HK-2 (cell line): ENCODE data around the gene ASB5.

ENCODE experiments used
- DNase-seq: peaks from one replicate; pipeline ENCODE4 v3.0.0-alpha.2; 2018; ENCODE audit not compliant: unreplicated experiment

ASB5 gene

DNA sequence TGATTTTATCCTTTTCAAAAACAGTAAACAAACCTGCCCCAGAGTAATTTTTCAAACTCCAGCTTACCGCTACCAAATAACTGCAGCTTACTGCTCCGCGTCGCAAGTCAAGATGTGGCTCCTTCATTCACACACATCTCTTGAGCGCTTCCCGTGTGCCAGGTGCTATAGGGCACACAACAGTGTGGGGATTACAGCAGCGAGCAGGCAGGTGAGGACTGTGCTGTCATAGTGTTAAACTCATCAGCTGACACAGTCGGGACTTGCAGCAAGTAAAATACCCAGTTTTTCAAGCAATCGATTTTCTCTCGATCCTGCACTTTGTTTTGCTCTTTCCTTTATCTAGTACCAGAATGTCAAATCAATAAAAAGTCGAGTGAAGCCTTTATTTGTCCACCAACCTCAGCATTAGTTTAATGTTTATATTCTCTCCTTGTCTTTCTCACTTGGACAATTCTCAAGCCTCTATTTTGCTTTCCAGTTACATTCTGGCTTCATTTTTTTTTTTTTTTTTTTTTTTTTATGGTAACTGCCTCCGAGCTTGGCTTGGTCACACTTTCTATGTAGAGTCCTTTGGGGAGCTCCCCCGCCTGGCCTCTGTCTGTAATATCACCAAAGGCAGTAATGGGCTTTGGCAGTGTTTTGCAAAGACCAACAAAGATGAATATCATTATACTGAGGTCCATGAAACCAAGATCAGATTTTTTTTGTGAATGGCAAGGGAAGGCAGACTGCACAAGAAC lies 8.3 kb upstream of the ASB5 start:
- DNase-seq = peak; percentile 40

DNA sequence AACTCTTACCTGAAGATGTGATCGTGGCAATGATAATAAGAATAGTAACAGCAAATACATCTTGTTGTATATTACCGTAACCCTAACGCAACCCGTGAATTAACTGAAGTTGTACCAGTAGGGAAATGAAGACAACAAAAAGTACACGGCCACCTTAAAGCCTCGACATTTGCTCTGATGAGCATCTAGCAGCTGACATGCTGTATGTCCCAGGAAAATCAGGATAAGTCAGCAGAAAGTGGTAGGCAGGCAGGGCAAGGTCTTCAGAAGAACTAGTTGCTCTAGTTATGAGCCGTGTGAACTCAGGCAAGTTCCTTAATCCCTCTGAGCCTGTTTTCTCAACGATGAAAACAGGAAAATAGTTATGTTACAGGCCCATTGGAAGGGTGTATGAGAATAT lies 7.7 kb upstream of the ASB5 start:
- DNase-seq = no peak

DNA sequence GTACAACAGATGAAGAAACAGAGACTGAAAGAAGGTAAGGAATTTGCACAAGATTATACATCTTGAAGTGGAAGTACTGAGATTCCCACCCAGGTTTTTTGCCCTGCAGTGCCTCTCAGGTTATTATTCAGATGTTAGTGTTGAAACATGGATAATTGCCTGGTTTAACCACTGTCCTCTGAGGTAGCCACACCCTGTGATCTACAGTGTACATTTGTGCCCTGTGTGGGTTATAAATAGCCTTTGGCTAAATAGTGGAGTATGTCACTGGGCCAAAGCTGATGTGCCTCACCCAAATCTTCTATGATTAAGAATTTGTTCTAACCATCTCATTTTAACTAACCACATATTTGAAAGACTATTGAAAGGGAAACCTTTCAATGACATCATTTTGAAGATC lies 5.4 kb upstream of the ASB5 start:
- DNase-seq = no peak

DNA sequence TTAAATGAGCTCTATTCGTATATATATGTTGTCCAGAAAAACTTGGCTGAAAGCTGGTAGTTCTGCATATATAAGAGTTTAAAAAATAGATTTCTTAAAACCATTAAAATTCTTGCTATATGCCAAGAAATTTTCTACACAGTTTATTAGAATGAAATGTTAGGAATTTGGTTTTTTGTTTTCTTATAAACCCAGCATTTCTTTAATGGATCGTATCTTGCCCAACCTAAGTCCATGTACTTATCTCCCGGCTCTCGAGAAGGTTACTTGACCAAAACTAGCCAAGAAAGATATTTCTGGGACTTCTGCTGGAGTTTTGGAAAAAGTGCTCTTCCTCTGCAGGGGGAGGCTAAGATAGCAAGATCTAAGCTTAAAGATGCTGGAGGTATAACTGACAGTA lies 4.7 kb upstream of the ASB5 start:
- DNase-seq = no peak

DNA sequence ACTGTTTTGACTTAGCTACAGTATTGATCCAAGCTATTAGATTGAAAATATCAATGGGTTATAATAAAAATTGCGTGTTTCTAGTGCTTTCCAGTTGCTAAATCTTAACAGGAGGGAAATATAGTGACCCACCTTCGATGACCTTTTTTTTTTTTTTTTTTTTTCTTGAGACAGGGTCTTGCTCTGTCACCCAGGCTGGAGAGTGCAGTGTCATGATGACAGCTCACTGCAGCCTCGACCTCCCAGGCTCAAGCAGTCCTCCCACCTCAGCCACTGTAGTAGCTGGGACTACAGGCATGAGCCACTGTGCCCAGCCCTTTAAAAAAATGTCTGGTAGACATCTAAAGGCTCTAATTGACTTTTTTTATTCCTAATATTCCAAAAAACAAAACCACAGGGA lies 3.8 kb upstream of the ASB5 start:
- no peak for DNase-seq

DNA sequence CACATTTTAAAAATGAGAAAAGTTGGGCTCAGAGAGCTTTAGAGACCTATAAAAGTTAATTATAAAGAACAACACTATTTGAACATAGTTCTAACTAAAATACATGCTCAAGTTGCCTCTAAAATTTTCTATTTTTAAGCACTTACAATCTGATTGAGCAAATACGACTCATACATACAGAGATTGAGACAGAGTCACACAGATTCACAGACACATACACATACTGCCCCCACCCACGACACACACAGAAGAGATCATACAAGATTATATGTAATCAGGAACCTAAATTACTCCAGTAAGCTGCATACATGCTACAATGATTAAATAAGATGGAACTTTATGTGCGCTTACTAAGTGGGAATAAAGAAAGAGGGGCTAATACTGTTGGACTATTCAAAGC lies 2.7 kb upstream of the ASB5 start:
- no peak for DNase-seq

DNA sequence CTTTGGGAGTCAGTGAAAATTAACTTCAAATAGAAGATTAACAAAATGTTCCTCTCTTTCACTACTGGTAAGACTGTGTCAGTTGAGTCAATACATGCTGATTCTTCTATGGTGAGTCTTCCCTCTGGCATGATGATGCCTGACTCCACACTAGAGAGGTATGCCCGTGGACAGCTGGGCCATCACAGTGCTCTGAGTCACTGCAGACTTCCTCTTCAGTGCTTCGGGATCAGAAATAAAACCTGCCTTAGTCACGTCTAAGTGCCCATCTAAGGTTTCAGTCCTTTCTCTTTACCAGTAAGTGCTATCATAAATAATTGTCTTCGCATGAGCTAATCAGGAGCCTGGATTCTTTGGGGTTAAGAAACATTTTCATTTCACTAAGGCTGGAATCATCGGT lies 1.6 kb upstream of the ASB5 start:
- peak; percentile 85 for DNase-seq

DNA sequence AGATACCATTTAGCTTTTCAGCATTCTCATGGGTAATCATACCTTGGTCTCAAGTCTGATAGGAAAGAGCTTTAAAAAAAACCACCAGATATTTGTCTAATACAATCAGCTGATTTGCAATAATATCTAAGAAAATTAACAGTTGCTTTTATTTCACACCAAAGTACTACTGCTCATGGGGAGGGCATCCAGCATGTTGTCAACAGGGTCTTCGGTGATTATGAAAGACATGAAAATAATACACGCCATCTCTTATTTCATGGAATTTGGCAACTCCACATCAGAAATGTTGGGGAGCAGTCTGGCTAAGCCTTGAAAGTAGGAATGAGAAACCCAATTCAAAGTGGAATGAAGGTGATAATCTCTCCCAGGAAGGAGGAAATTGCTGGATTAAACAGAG lies 3.0 kb downstream of the ASB5 start:
- no peak for DNase-seq

DNA sequence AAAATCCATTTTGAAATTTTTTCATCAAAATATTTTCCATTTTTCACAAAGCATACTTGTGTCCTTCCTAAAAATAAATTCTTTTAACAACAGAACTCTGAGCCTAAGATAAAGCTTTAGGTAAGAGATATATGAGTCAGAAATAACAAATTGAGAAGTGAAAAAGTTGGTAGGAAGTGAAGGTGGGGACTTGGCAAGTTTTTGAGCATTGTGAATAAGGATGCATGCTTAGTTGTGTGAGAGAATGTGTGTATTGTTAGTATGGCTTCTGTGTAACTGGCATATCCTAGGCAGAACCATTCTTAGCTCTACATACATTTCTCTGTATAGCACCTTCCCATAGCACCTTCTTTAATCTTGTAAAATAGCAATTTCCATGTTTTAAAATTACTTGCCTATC lies 6.8 kb downstream of the ASB5 start:
- no peak for DNase-seq

DNA sequence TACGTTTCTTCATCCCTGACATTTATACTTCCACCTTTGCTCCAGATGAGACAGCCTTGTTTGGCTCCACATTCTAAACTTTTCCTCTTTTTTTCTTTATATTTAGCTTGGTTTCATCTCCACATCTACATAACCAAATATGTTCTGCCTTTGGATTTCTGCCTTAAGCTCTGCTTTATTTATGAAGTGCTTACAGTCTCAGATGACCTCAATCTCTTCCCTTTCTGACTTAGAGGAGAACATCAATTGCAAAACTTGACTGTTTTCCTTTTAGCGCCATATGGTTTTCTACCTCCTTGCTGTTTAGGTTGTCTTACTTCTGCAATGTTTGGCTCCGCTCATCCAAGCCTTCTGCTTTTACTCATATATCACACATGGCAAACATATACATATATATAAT lies 7.5 kb downstream of the ASB5 start:
- DNase-seq = no peak

DNA sequence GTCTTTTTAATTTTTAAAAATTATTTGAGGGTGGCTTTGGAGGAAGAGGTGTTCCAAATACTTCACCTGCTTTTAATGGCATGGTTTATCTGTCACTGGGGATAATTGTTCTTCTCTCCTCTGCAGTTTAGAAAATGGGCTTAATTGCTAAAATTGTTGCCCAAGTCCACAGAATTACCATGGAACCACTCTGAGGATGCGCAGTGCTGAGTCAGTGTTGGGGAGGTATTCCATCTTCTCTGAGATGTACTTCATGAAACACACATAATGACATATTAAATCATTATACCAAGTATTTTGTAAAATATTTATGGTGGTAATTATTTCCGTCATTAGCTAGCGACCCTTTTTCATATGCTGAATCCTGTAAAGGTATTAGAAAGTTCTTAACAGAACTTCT lies 8.0 kb downstream of the ASB5 start:
- DNase-seq = no peak

DNA sequence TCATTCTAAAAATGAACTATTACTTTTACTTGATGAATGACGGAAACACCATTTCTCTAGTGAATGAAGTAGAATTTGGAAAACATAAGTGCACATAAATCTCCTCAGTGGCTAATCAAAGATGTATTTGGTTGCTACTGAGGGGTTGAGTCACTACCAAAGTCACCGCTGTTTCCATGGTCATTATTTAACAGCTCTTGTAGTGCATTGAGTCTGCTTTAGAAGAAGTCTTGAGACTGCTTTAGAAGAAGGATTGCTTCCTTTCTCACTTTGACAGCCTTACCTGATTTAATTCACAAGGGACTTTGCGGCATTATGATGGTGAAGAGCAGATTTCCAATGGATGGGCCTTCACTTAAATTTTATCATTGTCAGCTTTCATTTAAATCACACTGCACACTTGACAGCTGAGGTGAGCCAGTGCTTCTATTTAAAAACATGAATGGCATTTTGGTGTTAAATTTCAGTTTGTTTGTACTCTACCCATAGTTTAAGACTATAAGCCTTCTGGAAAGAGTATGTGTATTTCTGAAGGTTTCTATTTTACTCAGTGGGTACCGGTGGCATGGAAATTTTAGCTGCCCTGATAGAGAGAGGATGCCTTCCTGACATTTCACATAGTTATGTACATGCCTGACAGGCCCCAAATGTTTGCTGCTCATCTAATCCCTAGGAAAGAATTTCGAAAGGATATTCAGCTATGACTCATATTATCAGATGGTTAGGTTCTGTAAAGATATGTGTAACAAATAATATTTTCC lies 9.5 kb downstream of the ASB5 start:
- DNase-seq = no peak

DNA sequence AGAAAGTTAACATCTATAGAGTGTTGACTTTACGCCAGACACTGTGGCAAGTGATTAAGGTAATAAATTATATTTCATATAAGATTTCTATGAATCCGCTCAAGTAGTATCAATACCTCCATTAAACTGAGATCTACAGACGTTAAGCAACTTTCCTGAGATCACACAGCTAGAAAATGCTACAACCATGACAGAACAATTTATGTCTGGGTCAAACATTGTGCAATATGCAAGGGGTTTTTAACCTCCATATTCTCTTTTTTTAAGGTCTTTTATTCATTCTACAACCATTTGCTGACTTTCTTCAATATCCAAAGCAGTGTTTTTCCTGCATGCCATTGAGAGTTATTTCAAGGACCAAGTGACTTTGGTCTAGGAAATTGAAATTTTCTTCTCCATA lies 10.9 kb downstream of the ASB5 start:
- no peak for DNase-seq

DNA sequence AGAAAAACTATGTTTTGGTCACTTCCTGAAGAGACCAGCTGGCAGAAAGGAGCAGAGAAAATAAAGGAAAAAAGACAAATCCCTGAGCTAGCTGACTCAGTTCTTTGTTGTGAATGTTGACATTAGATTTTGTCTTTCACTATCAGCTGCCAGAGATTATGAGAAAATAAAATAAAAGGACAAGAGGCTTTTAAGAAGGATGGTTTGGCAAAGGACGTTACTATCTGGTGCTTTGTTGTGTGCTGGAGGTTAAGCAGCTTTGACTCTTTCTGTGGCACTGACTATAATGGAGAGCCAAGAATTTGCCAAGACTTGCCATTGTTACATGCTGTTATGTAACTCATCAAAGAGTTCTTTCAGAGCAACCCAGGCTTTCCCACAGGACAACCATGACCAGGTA lies 12.1 kb downstream of the ASB5 start:
- no peak for DNase-seq

DNA sequence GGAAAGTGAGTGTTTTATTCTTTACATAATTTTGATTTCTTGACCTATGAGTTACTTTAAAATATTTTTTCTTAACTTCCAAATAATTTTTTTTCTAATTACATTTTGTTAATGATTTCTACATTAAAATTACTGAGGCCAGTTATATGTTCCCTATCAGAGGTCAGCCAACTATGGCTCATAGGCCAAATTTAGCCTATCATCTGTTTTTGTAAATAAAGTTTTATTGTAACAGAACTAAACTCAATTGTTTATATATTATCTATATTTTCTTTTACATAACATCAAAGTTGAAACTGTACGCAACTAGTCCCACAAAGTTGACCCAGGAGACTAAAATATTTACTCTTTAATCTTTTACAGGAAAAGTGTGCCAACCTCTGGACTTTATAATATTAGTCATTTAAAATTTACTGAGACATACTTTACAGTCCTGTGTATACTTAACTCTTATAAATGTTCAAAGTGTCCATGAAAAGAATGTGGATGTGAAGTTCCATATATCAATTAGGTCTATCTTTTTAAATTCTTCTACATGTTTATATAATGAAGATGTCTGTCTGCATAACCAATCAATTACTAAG lies 26.2 kb downstream of the ASB5 start:
- no peak for DNase-seq

DNA sequence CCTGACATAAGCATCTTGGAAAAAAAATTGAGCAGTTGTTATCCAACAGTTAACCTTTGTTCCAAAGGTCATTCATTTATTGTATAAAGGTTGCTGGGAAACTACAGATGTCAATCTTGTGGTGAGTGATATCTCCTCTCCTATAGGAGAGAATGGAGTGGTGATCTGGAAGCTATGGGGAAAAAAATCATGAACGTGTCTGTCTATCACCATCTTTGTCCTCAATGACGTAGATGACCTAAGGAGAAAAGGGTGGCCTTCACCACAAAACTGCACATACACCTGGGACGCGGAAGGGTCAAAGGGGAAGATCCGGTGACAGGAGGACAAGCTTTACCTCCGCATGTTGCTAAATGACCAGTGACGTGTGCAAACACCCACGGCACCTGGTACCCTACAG lies 27.3 kb downstream of the ASB5 start:
- DNase-seq = no peak

DNA sequence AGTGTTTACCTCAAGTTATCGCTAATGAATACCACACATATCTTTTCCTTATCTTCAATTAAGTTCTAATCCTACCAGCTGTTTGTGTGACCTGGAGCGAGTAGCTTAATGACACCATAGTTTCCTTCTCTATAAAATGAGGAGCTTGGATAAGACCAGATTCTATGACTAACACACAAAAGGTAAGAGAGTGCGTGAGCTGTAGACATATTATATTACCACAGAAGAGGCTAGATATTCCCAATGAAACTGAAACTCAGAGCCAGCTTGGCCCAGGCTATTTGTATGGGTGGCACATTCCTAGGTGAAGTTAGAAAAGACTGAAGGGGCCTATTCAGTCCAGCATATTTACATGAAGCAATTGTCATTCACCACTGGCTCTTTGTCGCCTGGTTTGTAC lies 30.2 kb downstream of the ASB5 start:
- DNase-seq = no peak

DNA sequence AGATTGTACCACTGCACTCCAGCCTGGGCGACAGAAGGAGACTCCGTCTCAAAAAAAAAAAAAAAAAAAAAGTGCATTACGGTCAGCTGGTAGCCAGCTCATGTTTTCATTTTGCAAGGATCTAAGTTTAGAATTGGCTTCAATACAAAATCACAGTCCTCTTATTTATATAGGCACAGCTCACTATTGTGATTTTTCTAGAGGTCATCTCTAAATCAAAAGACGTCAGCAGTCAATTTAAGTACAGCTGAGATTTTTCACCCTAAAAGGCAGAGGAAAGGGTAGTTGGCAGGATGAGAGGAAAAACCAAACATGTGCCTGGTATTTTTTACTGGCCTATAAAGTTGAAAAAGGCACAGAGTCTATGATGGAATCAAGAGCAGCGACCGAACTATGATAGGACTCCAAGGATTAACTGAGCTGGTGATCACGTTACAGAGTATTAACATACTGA lies 30.8 kb downstream of the ASB5 start:
- no peak for DNase-seq

DNA sequence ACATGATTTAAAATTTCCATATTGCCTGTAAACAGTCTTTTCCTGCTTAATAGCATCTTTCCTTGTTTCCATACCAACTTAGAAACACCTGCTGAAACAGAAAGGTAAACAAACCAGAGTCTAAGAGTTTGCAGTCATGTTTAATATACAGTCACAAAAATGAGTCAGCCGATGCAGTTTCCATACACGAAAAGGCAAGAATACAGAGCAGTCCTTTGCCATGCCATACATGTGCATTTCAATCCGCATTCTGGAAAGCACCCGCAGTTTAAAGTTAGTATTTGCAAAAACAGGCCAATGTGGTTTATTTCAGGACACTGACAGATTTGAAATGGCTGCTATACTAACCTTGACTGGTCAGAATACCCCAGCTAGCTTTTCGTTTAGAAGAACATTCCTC lies 32.1 kb downstream of the ASB5 start:
- DNase-seq = no peak

DNA sequence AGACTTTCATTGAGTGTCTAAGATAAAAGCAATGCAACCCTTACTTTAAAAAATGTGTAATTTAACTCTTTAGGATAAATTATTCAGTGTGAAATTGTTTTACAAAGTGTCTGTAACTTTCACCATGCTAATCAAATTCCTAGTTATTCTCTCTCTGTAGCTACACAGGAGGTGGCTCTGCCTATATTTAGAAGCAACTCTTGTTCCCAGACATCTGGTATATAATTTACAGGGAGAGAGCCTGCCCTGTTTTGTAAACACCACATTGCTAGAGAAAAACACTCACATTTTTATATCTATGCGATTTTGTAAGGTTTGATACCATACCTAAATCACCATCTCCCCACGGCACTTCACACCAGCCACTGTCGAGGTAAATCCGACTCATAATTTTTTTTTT lies 38.2 kb downstream of the ASB5 start:
- DNase-seq = no peak

DNA sequence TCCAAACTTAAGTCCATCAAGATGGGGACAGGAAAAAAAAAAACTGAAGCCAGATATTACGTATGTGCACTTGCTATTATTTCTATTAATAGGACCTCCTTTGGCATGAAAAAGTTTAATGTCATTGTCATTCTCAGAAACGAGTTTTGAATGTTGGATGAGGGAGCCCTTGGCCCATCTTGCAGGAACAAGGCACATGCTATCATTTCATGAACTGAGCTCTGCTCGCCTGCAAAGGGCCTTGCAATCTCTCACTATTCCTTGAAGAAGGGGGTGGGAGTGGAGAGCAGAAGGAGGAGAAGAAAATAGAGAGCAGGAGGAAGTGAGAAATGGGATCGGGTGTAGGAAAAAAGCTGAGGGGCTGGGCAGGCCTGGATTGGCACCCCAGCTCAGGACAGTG lies 39.4 kb downstream of the ASB5 start:
- DNase-seq = no peak

DNA sequence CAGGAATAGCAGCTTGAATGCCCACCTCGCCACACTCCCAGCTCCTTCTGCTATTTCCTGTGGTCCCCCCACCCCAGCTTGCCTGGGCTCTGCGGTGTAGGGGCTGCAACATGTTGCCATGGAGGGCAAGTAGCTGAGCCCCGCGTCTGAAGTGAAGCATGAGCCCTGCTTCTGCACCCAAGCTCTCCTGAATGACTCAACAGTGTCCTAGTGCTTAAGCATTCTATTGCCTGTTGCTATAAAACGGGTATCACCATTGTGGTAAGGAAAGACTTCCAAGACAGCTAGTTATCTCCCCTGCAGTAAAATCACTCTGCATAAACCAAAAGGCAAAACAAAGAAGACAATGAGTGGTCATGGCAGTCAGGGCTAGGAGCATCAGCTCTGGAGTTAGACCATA lies 42.3 kb downstream of the ASB5 start:
- no peak for DNase-seq

DNA sequence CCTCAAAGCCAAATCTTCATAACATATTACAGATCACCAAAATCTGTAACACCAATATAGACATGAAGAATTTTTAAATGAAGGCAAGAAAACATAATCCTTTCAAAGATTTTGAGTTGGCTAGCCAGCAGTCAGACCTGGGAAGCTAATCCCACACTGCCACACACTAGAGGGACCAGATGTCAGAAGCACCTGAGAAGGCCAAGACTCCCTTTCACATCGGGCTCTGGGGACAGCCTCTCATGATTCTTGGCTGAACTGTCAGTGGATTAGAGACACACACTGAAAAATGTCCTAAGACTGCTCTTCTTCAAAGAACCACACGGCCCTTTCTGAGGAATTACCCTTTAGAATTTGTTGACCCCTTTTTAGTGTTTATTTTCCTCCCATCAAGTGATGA lies 45.5 kb downstream of the ASB5 start:
- no peak for DNase-seq
